HCT116 (cell line): Measurements from ENCODE around the gene GMCL1. TPM values are rescaled to one million over a fixed set of nuclear protein-coding genes. Genes with fewer than 3 reads are reported as not detected.

Source experiments
- ATAC-seq: fragments of 200-7000 bp; cut with Tn5 transposase; 2 replicates; pipeline ENCODE4 v1.9.1; 2020; ENCODE audit warnings: mild to moderate bottlenecking, moderate library complexity
- BruUV-seq: library from RNA; stranded (reverse); fragments of 400-500 nt; replicated peaks from 2 replicates; lab custom pipeline; 2021; lab: Mats Ljungman, UMichigan
- CTCF ChIA-PET: fragments of 300-600 bp; sonication (Branson Sonifier 250); formaldehyde crosslinking; loops from one replicate; lab custom pipeline; 2021; ENCODE audit warnings: antibody characterized with exemption; lab: Charles Lee
- POLR2A ChIA-PET: fragments of 300-600, 350-600 bp; sonication (Branson Sonifier 250); formaldehyde crosslinking; loops from one replicate; lab custom pipeline; 2021; ENCODE audit warnings: antibody characterized with exemption; lab: Charles Lee
- RAD21 ChIA-PET, 2 experiments: fragments of 300-600 bp; sonication (Branson Sonifier 250); formaldehyde crosslinking; loops; one replicate each; lab custom pipeline; 2023; ENCODE audit warnings: low total read pairs in 2 of 2; ENCODE audit not compliant: uncharacterized antibody in 2 of 2, unreplicated experiment in 2 of 2, low non-redundant PET in 1 of 2; lab: Charles Lee
- DNase-seq: peaks from one replicate; pipeline ENCODE4 v3.0.0-alpha.2; 2010; ENCODE audit warnings: low read depth, low spot score
- H2AFZ ChIP-seq: fragments of 200-600 bp; shearing (Covaris generic), sonication (generic); 2 replicates; pipeline ENCODE4 v1.6.1; 2017; ENCODE audit warnings: low read depth, mixed run types, mixed read lengths, antibody characterized with exemption, low read length; ENCODE audit not compliant: poor library complexity, severe bottlenecking
- H3K27ac ChIP-seq: 2 replicates; pipeline ENCODE4 v1.5.1; 2012; ENCODE audit warnings: low read depth, low read length
- H3K27me3 ChIP-seq: fragments of 200-600 bp; sonication (generic); 2 replicates; pipeline ENCODE4 v1.6.1; 2016; ENCODE audit warnings: mixed run types, low read length, mixed read lengths; ENCODE audit not compliant: insufficient read depth
- H3K36me3 ChIP-seq, 2 experiments: fragments of 200-500 bp in 1 of 2; fragments of 200-600 bp in 1 of 2; sonication (Bioruptor generic) in 1 of 2; sonication (generic) in 1 of 2; 2 replicates each; pipeline versions ENCODE4 v1.5.1 to v1.6.1; 2014 to 2016; ENCODE audit warnings: low read length in 2 of 2, inconsistent platforms in 1 of 2, mixed read lengths in 1 of 2, mixed run types in 1 of 2; ENCODE audit not compliant: insufficient read depth in 2 of 2, control insufficient read depth in 1 of 2
- H3K4me1 ChIP-seq, 2 experiments: fragments of 200-600 bp in 1 of 2; sonication (generic) in 1 of 2; 2 replicates each; pipeline versions ENCODE4 v1.5.1 to v1.6.1; 2012 to 2017; ENCODE audit warnings: low read length in 2 of 2, inconsistent platforms in 1 of 2, mild to moderate bottlenecking in 1 of 2, mixed read lengths in 1 of 2, mixed run types in 1 of 2, moderate library complexity in 1 of 2; ENCODE audit not compliant: insufficient read depth in 2 of 2, control insufficient read depth in 1 of 2
- H3K4me2 ChIP-seq: fragments of 200-600 bp; sonication (generic); 2 replicates; pipeline ENCODE4 v1.6.1; 2017; ENCODE audit warnings: mixed run types, low read length, mixed read lengths
- H3K4me3 ChIP-seq, 2 experiments: fragments of 200-600 bp in 1 of 2; sonication (generic) in 1 of 2; replicated peaks in 1 of 2; 2 replicates each; pipeline ENCODE4 v1.5.1; 2011 to 2016; ENCODE audit warnings: low read length in 2 of 2, control low read depth in 1 of 2, low read depth in 1 of 2, mild to moderate bottlenecking in 1 of 2, mixed read lengths in 1 of 2, mixed run types in 1 of 2
- H3K79me2 ChIP-seq: fragments of 200-600 bp; sonication (generic); 2 replicates; pipeline ENCODE4 v1.6.1; 2017; ENCODE audit warnings: mild to moderate bottlenecking, mixed run types, low read length, moderate library complexity, mixed read lengths; ENCODE audit not compliant: insufficient read depth
- H3K9ac ChIP-seq: fragments of 200-600 bp; sonication (generic); 2 replicates; pipeline ENCODE4 v1.6.1; 2016; ENCODE audit warnings: low read length, mixed read lengths
- H3K9me2 ChIP-seq: fragments of 200-600 bp; sonication (generic), shearing (Covaris generic); 2 replicates; pipeline ENCODE4 v1.6.1; 2017; ENCODE audit warnings: mixed run types, mild to moderate bottlenecking, moderate library complexity; ENCODE audit not compliant: insufficient read depth
- H3K9me3 ChIP-seq, 2 experiments: fragments of 200-500 bp in 1 of 2; fragments of 200-600 bp in 1 of 2; sonication (Bioruptor generic) in 1 of 2; sonication (generic) in 1 of 2; 2 replicates each; pipeline ENCODE4 v1.6.1; 2014 to 2017; ENCODE audit warnings: low read length in 2 of 2, mixed read lengths in 2 of 2, inconsistent platforms in 1 of 2, low read depth in 1 of 2, mild to moderate bottlenecking in 1 of 2, mixed run types in 1 of 2, moderate library complexity in 1 of 2; ENCODE audit not compliant: control insufficient read depth in 1 of 2, insufficient read depth in 1 of 2
- H4K20me1 ChIP-seq: fragments of 200-600 bp; sonication (generic), shearing (Covaris generic); 2 replicates; pipeline ENCODE4 v1.6.1; 2017; ENCODE audit warnings: mixed run types, mild to moderate bottlenecking, moderate library complexity; ENCODE audit not compliant: insufficient read depth
- ATF3 ChIP-seq: IDR thresholded peaks from 2 replicates; pipeline ENCODE4 v1.6.1; 2012
- CBX3 ChIP-seq: IDR thresholded peaks from 2 replicates; pipeline ENCODE4 v1.6.1; 2012; ENCODE audit warnings: low read depth
- CEBPB ChIP-seq: IDR thresholded peaks from 2 replicates; pipeline ENCODE4 v1.6.1; 2012; ENCODE audit warnings: low read depth
- CTCF ChIP-seq, 3 experiments: fragments of 200-600 bp in 1 of 3; sonication (generic) in 1 of 3; IDR thresholded peaks in 2 of 3; conservative IDR thresholded peaks in 1 of 3; 2 replicates each; pipeline ENCODE4 v1.5.1; 2012 to 2017; ENCODE audit warnings: low read depth in 2 of 3, low read length in 2 of 3, antibody characterized with exemption in 1 of 3, borderline replicate concordance in 1 of 3, control low read depth in 1 of 3, mild to moderate bottlenecking in 1 of 3, mixed read lengths in 1 of 3, mixed run types in 1 of 3, moderate library complexity in 1 of 3; ENCODE audit not compliant: insufficient read depth in 1 of 3
- EGR1 ChIP-seq: IDR thresholded peaks from 2 replicates; pipeline ENCODE4 v1.6.1; 2012; ENCODE audit warnings: low read depth
- ELF1 ChIP-seq: IDR thresholded peaks from 2 replicates; pipeline ENCODE4 v1.6.1; 2012; ENCODE audit warnings: low read depth, borderline replicate concordance
- EZH2 ChIP-seq: fragments of 200-600 bp; sonication (generic); IDR thresholded peaks from 2 replicates; pipeline ENCODE4 v1.6.1; 2017; ENCODE audit warnings: antibody characterized with exemption, mixed run types
- EZH2phosphoT487 ChIP-seq: fragments of 200-600 bp; IDR thresholded peaks from 2 replicates; pipeline ENCODE4 v1.6.1; 2018; ENCODE audit warnings: antibody characterized with exemption, borderline replicate concordance
- FOSL1 ChIP-seq: IDR thresholded peaks from 2 replicates; pipeline ENCODE4 v1.6.1; 2012; ENCODE audit warnings: low read depth
- JUND ChIP-seq: IDR thresholded peaks from 2 replicates; pipeline ENCODE4 v1.6.1; 2012
- MAX ChIP-seq: IDR thresholded peaks from 2 replicates; pipeline ENCODE4 v1.6.1; 2012
- POLR2A ChIP-seq: IDR thresholded peaks from 2 replicates; pipeline ENCODE4 v1.7.0; 2011; ENCODE audit warnings: borderline replicate concordance; ENCODE audit not compliant: insufficient read depth, insufficient read length; ENCODE audit errors: extremely low read depth
- POLR2AphosphoS5 ChIP-seq: IDR thresholded peaks from 2 replicates; pipeline ENCODE4 v1.6.1; 2011; ENCODE audit warnings: mild to moderate bottlenecking, low read depth, low read length, moderate library complexity
- RAD21 ChIP-seq: IDR thresholded peaks from 2 replicates; pipeline ENCODE4 v1.6.1; 2012; ENCODE audit warnings: low read depth, mild to moderate bottlenecking
- REST ChIP-seq: IDR thresholded peaks from 2 replicates; pipeline ENCODE4 v1.6.1; 2012; ENCODE audit warnings: low read depth
- SIN3A ChIP-seq: IDR thresholded peaks from 2 replicates; pipeline ENCODE4 v1.6.1; 2012; ENCODE audit warnings: low read depth
- SP1 ChIP-seq: IDR thresholded peaks from 2 replicates; pipeline ENCODE4 v1.6.1; 2012; ENCODE audit warnings: low read depth
- SRF ChIP-seq: IDR thresholded peaks from 2 replicates; pipeline ENCODE4 v1.6.1; 2012; ENCODE audit warnings: low read depth
- TCF7L2 ChIP-seq: IDR thresholded peaks from 2 replicates; pipeline ENCODE4 v1.7.0; 2011; ENCODE audit warnings: borderline replicate concordance, inconsistent platforms; ENCODE audit not compliant: insufficient read depth, insufficient read length; ENCODE audit errors: extremely low read depth
- YY1 ChIP-seq: IDR thresholded peaks from 2 replicates; pipeline ENCODE4 v1.6.1; 2011; ENCODE audit warnings: low read length, low read depth, moderate library complexity, mild to moderate bottlenecking; ENCODE audit not compliant: insufficient replicate concordance; ENCODE audit errors: extremely low read depth
- ZFX ChIP-seq: fragments of 450-650 bp; IDR thresholded peaks from 2 replicates; pipeline ENCODE4 v1.6.1; 2017
- ZNF274 ChIP-seq: fragments of 200-500 bp; sonication (Bioruptor generic); IDR thresholded peaks from 2 replicates; pipeline ENCODE4 v1.6.1; 2014; ENCODE audit warnings: mild to moderate bottlenecking, low read depth, low read length, inconsistent platforms
- intact Hi-C: fragments of 100-400 bp; cut with micrococcal nuclease; formaldehyde crosslinking; loops from 2 replicates; pipeline ENCODE4 v1.10.0; 2022
- total RNA-seq: library from RNA; stranded (reverse); gene quantifications from one replicate; pipeline ENCODE4 v1.2.1, GENCODE V29; 2021; ENCODE audit not compliant: unreplicated experiment

Gene GMCL1
- total RNA-seq, 1 experiment from 2014 or later: 16.7 TPM

GRCh38 chr2:69816923-69817542, 12.4 kb upstream of the GMCL1 start:
- no peak overlapping the region for H3K27ac ChIP-seq
- no peak overlapping the region for H3K4me3 ChIP-seq
- no TSS peak for BruUV-seq
- POLR2A ChIA-PET: interaction anchor here (0.7 kb wide), 1 partner anchor 92 kb away, joined by 3 read pairs; no protein-coding TSS in a partner anchor
- H3K4me1 ChIP-seq: peaks cover 0 to 3% of the 10 kb centered on the region in 2 experiments; a peak in 1 of 4 replicates
- no peak overlapping the region for H3K9ac ChIP-seq
- intact Hi-C loops: loop anchor here (1.0 to 5.0 kb wide), 3 partner anchors 75 to 258 kb away; partner anchors contain the start of gene ANXA4
- no peaks in the 10 kb centered on the region for H4K20me1 ChIP-seq
- H3K27me3 ChIP-seq: no peaks in the 10 kb centered on the region
- TF ChIP-seq SIN3A (no peak), FOSL1 (no peak), ZNF274 (no peak), ZFX (no peak), POLR2AphosphoS5 (no peak), JUND (peak; percentile 26; the same call in 1 of the 2 replicates), REST (no peak), EGR1 (no peak), CEBPB (peak; percentile 37; the same call in 1 of the 2 replicates), TCF7L2 (no peak), ATF3 (no peak), YY1 (peak; percentile 38), CTCF (IDR thresholded peaks at IDR 0.05 in 2 of 3, conservative IDR thresholded peaks at IDR 0.05 in 1 of 3; ENCODE audit: borderline replicate concordance in 1 of 3, insufficient read depth in 1 of 3, low read depth in 2 of 3, low read length in 2 of 3) (peak; percentile 79 to 92 (median 87)), POLR2A (no peak), ELF1 (no peak), EZH2phosphoT487 (no peak), CBX3 (no peak), MAX (peak; percentile 13; the same call in 1 of the 2 replicates), SP1 (no peak), EZH2 (no peak), RAD21 (peak; percentile 87), SRF (no peak)
- TF ChIP-seq, all 23 proteins: peak for 6
- no peaks in the 10 kb centered on the region for H3K9me2 ChIP-seq
- no peaks in the 10 kb centered on the region for H3K9me3 ChIP-seq
- ChIA-PET CTCF (interaction anchor here (0.6 to 8.8 kb wide), 17 partner anchors 11 to 874 kb away, joined by 3 to 243 read pairs (median 4); partner anchors contain the start of gene GMCL1), RAD21 (interaction anchor here (1.0 to 2.5 kb wide), 3 partner anchors 76 to 92 kb away, joined by 4 to 19 read pairs (median 13); no protein-coding TSS in a partner anchor)
- ATAC-seq (peak; percentile 75), DNase-seq (peak; percentile 85)
- peaks cover 3 to 7% of the 10 kb centered on the region in 2 experiments for H3K36me3 ChIP-seq
- H3K79me2 ChIP-seq: no peaks in the 10 kb centered on the region
- no peak overlapping the region for H3K4me2 ChIP-seq
- H2AFZ ChIP-seq: no peak overlapping the region
